ENCODE data around the gene AGMO. TPM values are rescaled to one million over a fixed set of nuclear protein-coding genes. Genes with fewer than 3 reads are reported as not detected.

AGMO gene
- total RNA-seq, 2 donors from 2014 or later = 0.37 to 0.47 TPM

DNA sequence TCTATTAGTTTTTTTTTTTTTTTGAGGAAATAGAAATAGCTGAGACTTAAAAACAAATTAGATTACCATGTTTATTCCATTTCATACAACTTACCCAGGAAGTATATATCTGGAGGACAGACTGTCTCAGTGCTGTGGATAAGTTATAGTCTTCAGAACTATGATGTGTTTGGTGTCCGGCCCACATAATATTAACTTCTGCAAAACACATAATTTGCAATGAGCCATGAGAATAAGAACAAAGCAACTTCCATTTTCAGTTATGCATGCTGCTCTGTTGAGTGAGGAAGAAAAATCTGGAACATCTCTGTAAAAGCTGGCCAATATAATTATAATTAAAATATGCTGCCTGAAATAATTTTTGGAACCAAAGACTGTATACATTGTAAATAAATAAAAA is 130.9 kb downstream of the AGMO start:
- TF ChIP-seq, protein P1, sequence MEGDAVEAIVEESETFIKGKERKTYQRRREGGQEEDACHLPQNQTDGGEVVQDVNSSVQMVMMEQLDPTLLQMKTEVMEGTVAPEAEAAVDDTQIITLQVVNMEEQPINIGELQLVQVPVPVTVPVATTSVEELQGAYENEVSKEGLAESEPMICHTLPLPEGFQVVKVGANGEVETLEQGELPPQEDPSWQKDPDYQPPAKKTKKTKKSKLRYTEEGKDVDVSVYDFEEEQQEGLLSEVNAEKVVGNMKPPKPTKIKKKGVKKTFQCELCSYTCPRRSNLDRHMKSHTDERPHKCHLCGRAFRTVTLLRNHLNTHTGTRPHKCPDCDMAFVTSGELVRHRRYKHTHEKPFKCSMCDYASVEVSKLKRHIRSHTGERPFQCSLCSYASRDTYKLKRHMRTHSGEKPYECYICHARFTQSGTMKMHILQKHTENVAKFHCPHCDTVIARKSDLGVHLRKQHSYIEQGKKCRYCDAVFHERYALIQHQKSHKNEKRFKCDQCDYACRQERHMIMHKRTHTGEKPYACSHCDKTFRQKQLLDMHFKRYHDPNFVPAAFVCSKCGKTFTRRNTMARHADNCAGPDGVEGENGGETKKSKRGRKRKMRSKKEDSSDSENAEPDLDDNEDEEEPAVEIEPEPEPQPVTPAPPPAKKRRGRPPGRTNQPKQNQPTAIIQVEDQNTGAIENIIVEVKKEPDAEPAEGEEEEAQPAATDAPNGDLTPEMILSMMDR (IDR thresholded peaks at IDR 0.05) = no peak
- intact Hi-C loops (cut with DNase I) = no loop called here
- no peaks in the 10 kb centered on the region for H3K27me3 ChIP-seq
- DNase-seq = no peak
- H3K4me1 ChIP-seq = no peaks in the 10 kb centered on the region
- H3K9me3 ChIP-seq = no peaks in the 10 kb centered on the region
- H3K27ac ChIP-seq = no peak overlapping the region
- H3K36me3 ChIP-seq = no peaks in the 10 kb centered on the region
- H3K9ac ChIP-seq (ENCODE audit: low read depth in 2 of 2, low read length in 2 of 2) = no peak overlapping the region
- no peak overlapping the region for H3K4me3 ChIP-seq

DNA sequence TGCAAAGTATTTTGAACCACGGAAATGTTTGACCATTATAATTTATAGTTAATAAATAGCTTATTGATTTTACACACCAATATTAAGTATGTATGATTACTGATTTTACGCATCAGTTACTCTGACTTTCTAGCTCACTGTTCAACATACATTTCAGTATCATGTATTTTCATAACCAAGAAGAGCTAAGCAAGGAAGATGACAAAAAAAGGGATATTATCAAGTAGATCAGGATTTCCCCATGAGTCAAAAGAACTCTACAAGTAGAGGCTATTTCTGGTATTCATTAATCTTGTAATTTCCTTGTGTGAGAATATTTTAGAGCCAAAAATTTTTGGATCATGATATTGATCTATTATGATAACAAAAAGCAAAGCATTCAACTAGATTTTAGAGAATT is 131.6 kb downstream of the AGMO start:
- Histone ChIP-seq H3K4me1 (no peaks in the 10 kb centered on the region), H3K9me3 (no peaks in the 10 kb centered on the region), H3K27ac (no peak overlapping the region), H3K4me3 (no peak overlapping the region), H3K36me3 (no peaks in the 10 kb centered on the region), H3K9ac (ENCODE audit: low read depth in 2 of 2, low read length in 2 of 2) (no peak overlapping the region), H3K27me3 (no peaks in the 10 kb centered on the region)
- intact Hi-C loops (cut with DNase I) = no loop called here
- DNase-seq = no peak
- TF ChIP-seq, protein P1 (IDR thresholded peaks at IDR 0.05) = no peak

DNA sequence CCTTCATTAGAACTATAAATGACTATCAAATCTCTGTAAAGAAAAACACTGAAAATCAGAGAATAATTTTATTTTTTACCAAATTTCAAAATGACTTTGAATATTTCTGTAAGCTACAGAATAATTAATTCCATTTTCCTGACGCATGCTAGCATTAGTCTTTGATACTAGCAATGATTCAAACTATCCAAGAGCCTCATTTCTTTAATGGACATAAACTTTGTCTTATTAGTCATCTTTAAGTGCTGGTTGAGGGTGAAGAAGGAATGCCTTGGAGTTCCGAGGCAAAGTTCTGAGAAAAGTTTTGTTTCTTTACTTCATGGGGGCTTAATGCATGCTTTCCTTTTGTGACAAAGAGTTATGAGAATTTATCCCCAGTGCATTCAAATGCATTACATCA is 137.3 kb downstream of the AGMO start:
- H3K9me3 ChIP-seq = no peaks in the 10 kb centered on the region
- no peak overlapping the region for H3K9ac ChIP-seq (ENCODE audit: low read depth in 2 of 2, low read length in 2 of 2)
- no peak for DNase-seq
- H3K4me1 ChIP-seq = no peaks in the 10 kb centered on the region
- H3K27me3 ChIP-seq = no peaks in the 10 kb centered on the region
- H3K4me3 ChIP-seq = no peak overlapping the region
- intact Hi-C loops (cut with DNase I) = no loop called here
- H3K27ac ChIP-seq = no peak overlapping the region
- H3K36me3 ChIP-seq = no peaks in the 10 kb centered on the region
- TF ChIP-seq, protein P1 (IDR thresholded peaks at IDR 0.05) = no peak

DNA sequence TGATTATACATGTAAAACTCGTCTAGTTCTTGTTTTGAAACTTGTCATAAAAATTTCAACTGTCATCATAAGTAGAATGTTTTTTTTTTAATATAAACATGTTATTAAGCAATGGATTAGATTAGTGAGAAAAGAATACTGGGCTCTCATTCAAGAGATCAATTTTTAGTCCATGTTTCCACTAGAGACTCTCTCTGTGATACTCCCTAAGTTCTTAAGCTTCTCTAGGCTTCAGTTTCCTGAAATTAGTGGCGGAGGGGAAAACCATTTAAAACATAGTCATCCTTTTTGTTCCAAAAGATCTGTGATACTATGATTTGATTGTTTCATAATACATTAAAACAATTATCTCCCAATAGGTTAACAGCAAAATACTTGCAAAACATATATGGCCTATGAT is 142.2 kb downstream of the AGMO start:
- intact Hi-C loops (cut with DNase I) = no loop called here
- H3K9ac ChIP-seq (ENCODE audit: low read depth in 2 of 2, low read length in 2 of 2) = no peak overlapping the region

DNA sequence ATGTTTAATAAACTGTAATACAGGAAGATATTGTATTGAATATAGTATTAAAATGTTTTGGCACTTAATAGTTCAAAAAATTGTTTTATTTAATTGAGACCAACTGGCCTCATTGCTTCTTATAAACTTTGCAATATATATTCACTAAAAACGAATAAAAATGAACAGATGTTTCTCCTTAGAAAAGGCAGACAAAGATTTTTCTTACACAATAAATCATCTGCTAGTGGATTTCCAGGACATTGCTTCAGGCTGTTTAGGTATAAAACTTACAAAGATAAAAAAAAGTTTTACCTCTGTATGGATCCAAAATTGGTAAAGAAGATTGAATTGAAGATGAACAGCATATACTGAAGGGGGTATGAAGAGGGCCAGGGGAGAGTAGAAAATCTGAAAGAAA is 143.6 kb downstream of the AGMO start:
- Histone ChIP-seq H3K4me1 (no peaks in the 10 kb centered on the region), H3K27me3 (no peaks in the 10 kb centered on the region), H3K9me3 (no peaks in the 10 kb centered on the region), H3K36me3 (no peaks in the 10 kb centered on the region), H3K9ac (ENCODE audit: low read depth in 2 of 2, low read length in 2 of 2) (no peak overlapping the region), H3K4me3 (no peak overlapping the region), H3K27ac (no peak overlapping the region)
- TF ChIP-seq, protein P1 (IDR thresholded peaks at IDR 0.05) = no peak
- DNase-seq = no peak
- intact Hi-C loops (cut with DNase I) = no loop called here

More for the DNA sequence above, 142.2 kb downstream of the AGMO start:
- no peak overlapping the region for H3K4me3 ChIP-seq
- H3K9me3 ChIP-seq = no peaks in the 10 kb centered on the region
- H3K4me1 ChIP-seq = no peaks in the 10 kb centered on the region
- H3K36me3 ChIP-seq = no peaks in the 10 kb centered on the region
- H3K27ac ChIP-seq = no peak overlapping the region
- TF ChIP-seq, protein P1 (IDR thresholded peaks at IDR 0.05) = no peak
- H3K27me3 ChIP-seq = no peaks in the 10 kb centered on the region
- no peak for DNase-seq

Measured in colonic mucosa (tissue), 4 donors.